Activated gamma-delta T cell (primary cell): ENCODE measurements around the gene NEDD4L.
"Not testable (repeated sequence)": the region's sequence is repeated elsewhere in the genome, so short reads cannot be mapped to it uniquely, and the experiment has no call there.

Experiments used
- DNase-seq: peaks from one replicate; lab custom pipeline; 2025; lab: John Stamatoyannopoulos, UW

NEDD4L gene

DNA sequence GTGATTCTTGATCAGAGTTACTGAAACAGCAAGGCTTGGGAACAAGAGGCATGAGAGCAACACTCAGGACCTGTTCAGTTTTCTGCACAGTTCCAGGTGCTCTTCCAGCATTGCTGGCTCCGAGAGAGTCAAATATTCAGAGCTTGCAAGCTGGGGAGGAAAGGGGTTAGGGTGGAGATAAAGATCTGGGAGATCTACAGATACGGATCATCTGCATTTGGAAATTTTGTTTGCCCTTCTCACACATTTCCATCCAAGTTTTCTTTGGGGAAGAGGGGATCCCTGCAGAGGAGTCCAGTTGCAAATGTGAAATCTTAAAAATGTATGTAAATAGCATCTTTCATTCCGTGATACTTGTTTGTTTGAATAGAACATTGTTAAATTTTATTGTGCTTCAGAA, 108.2 kb downstream of the NEDD4L start:
- no peak for DNase-seq

GRCh38 chr18:58152891-58153290, 108.9 kb downstream of the NEDD4L start:
- DNase-seq: no peak

DNA sequence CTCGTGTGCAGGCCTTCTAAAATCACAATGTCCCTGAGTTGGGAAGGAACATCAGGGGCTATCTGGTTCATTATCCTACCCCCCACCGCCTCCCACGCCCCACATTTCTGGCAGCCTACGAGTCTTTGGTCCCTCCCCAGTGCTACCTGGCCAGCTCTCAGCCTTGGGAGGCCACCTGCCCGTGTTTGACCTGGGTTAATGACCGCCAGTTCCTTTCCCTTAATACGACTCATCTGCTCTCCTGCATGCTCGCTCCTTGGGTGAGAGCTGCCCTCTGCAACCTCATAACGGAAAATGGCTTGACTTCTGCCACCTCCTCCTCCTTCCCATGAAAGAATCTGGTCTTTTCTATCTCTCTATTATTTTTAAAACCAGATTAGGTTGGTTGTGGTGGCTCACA, 112.5 kb downstream of the NEDD4L start:
- DNase-seq: no peak

GRCh38 chr18:58157237-58157636, 113.2 kb downstream of the NEDD4L start:
- no peak for DNase-seq

DNA sequence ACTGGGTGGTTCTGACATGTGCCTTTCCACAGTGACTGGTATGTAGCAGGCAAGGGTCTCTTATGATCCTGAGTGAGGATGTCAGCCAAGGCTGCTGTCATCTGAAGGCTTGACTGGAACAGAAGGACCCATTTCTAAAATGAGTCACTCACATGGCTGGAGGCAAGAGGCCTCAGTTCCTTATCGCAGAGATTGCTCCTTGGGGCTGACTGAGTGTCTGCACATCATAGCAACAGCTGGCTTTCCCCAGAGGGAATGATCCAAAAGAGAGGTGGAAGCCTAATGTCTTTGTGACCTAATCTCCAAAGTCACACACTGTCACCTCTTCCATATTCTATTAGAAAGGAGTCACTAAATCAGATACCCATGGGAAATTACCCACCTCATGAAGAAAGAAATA, 114.0 kb downstream of the NEDD4L start:
- no peak for DNase-seq

- no peak for DNase-seq
Measured at GRCh38 chr18:58158459-58158858, 114.4 kb downstream of the NEDD4L start.

- DNase-seq: no peak
Measured at GRCh38 chr18:58161659-58162058, 117.6 kb downstream of the NEDD4L start.

- no peak for DNase-seq
Measured at GRCh38 chr18:58162127-58162526, 118.1 kb downstream of the NEDD4L start.

GRCh38 chr18:58163004-58163590, 119.1 kb downstream of the NEDD4L start:
- DNase-seq: no peak

- DNase-seq: no peak
Measured at GRCh38 chr18:58166278-58166844, 122.3 kb downstream of the NEDD4L start.

DNA sequence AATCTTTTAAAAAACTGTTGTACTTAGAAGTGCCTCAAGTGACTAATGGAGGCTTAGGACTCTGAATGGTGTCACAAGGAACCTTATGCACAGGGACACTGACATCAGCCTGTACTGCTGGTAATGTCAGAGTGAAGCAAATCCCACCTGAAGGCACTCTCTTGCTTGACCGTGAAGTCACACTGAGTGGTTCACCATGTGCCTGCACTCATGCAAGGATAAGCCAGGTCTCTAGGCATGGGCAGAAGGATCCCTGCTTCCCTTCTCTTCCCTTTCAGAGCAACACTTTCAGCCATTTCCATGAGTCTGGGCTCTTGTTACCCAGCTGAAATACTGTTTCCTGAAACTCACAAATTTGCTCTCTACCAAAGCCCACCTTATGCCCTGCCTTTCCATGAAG, 123.0 kb downstream of the NEDD4L start:
- no peak for DNase-seq

GRCh38 chr18:58168221-58168620, 124.2 kb downstream of the NEDD4L start:
- DNase-seq: no peak

DNA sequence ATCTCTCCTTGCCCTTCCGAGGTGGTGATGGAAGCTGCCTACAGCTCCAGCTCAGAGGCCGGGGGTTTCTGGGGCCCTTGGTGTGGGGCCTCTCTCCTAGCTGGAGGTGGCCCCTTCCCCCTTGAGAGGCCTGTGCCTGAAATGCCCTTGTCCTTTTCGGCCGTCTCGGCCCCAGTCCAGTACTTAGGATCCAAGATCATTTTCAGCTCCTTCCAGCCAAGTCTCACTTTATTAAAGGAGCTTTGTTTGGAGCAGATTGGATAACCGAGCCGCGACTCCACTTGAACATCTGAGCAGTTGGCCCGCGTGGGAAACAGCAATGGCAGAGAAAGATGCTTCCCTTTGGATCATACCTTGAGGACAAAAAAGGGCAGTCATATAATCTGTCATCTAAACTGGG, 125.0 kb downstream of the NEDD4L start:
- no peak for DNase-seq

GRCh38 chr18:58169472-58169871, 125.4 kb downstream of the NEDD4L start:
- DNase-seq: no peak

DNA sequence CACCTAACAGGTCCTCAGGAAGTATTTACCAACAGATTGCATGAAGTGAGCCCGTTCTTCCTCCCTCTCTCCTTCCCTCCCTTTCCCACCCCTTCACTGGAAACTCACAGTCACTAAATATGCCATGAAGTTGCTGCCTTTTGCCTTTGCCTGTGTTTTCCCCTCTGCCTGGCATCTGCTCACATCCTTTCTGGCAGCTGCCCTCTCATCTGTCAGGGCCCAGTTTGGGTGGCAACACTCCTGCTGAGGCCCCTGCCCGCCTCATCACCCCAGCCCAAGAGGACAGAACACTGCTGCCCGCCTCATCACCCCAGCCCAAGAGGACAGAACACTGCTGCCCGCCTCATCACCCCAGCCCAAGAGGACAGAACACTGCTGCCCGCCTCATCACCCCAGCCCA, 126.0 kb downstream of the NEDD4L start:
- DNase-seq: not testable (repeated sequence)

- no peak for DNase-seq
Measured at GRCh38 chr18:58172031-58172430, 128.0 kb downstream of the NEDD4L start.

DNA sequence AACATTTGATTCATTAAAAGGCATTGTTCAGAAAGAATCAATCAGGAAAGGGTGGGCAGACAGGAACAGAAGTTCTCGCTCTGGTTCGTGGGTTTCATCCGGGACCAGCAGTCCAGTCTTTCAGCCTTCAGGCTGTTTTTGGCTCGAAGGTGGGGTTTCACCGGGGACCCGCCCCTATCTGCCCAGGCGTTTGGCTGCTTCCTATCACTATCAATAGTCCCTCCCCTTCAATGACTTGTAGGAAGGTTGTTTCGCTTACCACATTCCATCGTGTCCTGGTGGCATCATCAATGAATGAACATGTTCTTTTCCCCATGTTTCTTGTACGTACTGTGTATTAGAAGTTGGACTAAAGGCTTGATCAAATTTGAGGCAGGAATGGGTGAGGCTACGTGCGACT, 130.3 kb downstream of the NEDD4L start:
- DNase-seq: no peak

- DNase-seq: no peak
Measured at GRCh38 chr18:58175122-58175785, 131.2 kb downstream of the NEDD4L start.

- no peak for DNase-seq
Measured at GRCh38 chr18:58175786-58176176, 131.8 kb downstream of the NEDD4L start.

DNA sequence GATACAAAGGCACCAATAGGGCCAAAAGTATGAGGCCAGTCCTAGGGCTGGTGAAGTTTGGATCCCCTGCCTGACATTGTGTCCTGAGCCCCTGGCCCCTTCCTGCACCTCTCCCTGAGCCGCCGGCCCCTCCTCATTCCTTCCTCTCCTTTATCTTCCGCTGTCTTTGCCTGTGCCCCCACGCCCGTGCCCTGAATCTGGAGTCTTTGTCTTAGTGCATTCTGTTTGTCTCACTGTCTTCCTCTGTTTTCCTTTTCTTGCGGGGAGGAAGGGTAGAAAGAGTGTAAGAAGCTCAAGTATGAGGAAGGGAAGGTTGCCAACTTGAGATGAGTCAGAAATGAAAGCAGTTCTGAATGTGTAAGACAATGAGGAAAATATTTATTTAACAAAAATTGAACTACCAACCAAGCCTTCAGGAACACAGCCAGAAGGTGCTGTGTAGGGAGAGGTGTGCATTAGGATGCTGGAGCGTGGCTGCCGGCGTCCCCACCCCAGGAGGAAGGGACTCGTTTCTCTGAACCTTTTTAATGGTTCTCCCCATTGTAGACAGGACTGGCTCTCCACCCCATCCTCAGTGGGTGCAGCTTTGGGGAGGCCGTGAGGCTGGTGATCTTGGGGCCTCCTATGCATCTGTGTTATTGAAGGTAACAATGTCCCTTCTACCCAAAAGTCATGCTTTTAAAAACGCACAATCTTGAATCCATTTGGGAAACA, 133.1 kb downstream of the NEDD4L start:
- DNase-seq: no peak

DNA sequence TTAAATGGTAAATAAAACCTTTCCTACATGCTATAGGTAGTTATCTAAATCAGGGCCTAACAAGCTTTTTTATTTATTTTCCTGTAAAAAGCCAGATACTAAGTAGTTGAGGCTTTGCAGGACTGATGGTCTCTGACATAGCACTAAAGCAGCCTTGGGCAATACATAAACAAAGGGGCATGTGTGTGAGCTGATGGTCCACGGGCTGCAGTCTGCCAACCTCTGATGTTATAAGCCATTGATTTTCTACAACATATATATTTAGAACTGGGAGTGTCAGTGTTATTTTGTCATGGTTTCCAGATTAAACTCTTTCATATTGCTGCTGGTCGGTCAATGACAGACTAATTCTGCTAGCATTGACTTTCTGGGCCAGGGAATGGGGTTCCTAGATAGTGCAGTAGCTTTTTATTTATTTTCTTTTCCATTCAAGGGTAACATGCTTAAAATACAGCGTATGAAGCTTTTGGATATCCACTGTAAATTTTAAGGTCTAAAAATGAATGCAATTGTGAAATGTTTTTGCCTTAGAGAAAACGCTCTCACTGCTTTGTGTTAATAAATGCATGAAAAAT, 134.0 kb downstream of the NEDD4L start:
- no peak for DNase-seq

DNA sequence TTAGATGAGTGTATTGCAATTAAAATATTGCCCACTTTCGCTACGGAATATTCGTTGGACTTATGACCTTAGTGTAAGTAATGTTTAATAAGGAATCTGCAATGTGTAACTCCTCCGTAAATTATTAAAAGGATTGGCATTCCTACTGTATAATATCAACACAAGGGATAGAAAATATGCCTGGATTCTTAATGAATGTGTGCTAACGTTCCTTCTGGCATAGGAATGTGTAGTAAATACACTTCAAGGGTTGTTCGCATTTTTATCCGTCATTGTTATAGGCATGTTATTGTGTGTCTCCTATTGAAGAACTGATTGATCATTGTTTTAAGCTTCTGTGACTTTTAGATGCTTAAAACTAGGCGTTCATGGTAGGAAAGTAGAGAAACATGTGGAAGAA, 134.5 kb downstream of the NEDD4L start:
- no peak for DNase-seq

DNA sequence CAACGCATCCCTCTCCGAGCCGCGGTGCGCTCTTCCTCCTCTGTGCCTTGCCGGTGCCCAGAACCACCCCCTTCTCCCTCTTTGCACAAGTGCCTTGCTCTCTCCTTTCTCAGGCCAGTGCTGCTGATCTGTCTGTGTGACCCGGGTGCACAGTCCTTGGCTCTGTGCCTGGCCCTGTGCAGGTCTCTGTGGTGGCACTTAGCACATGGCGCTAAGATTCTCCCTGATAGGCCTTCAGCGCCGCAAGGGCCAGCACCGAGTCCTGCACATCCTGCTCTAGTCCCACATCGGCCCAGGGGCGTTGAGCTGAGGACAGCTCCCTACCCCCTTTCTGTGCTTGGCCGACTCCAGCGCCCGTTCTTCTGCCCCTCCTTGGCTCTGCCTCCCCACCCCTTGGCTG, 136.1 kb downstream of the NEDD4L start:
- no peak for DNase-seq
